ENCODE measurements around the gene FIGNL2.
"Not testable (repeated sequence)": the region's sequence is repeated elsewhere in the genome, so short reads cannot be mapped to it uniquely, and the experiment has no call there.

FIGNL2 gene

DNA sequence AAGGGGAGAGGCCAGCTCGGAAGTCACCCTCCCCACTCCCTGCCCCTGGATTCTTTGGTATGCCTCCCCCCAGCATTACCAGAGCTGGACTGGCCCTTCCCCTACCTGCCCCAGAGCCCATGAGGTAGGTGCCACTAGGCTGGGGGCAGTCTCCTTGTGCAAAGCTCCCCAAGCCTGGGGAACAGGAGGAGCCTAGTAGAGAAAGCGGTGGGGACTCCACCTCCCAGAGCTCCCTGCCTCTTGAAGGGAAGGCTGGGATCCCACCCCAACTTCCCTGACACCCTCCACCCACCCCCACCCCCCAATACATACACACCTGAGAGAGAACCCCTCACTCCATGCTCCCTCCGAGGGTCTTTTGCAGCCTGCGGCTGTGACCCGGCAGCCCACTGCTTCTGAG is 30.4 kb downstream of the FIGNL2 start:
- no peak for DNase-seq (ENCODE audit: low read depth, low spot score)

DNA sequence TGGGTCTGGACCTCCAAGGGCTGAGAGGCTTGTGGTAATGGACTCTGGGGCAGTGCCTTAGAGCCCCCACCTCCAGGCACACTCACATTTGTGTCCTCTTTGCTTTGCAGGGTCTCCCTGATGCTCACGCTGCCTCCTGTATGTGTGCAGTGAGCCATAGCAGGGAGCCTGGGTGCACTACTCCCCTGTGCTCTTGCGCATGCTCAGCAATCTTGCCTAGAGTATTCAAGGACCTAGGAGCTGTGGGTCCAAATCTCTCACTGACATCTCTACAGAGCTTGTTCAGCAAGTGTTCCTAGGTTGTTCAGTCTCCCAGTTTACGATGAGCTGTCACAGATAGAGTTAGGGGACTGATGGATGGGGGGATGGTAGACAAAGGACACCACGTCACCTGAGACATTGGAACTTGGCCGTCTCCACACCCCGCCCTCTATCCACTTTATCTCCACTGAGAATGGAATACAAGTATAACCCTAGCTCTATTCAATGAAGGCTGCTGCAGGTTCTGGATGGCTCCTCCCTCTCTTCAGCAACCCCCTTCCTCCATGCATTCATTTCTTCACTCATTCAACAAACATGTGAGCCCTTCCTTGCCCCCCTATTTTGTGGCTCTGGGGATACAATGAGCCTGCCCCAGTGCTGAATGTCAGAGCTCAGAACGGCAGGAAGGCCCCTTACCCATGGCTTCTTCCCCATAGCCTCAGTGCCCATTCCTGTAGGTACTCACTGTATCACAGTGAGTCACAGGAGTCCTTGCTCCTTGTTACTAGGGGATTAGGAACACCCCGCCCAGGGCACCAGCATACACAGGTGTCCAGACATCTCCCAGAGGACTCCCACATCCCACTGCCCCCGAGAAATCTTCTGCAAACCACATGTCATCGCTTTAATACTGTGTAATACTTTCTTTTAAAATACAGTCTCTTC is 31.2 kb downstream of the FIGNL2 start:
- DNase-seq (ENCODE audit: low read depth, low spot score) = no peak

DNA sequence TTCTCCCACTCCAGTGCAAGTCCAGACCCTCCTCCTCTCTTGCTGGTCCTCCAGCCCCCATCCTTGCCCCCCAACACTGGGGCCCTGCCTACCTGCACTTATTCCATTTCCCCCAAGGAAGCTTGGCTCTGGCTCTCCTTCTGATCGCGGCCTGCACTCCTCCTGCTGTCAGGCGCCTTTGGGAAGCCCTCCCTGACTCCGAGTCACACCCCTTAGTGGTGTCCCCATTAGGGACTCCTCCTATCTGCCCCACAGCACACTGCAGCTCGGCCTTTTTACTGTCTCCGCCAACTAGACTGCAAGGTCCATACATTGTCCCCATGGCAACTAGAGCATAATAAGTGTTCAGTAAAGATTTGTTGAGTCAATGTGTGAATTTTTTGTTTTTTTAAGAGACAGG is 32.9 kb downstream of the FIGNL2 start:
- no peak for DNase-seq (ENCODE audit: low read depth, low spot score)

DNA sequence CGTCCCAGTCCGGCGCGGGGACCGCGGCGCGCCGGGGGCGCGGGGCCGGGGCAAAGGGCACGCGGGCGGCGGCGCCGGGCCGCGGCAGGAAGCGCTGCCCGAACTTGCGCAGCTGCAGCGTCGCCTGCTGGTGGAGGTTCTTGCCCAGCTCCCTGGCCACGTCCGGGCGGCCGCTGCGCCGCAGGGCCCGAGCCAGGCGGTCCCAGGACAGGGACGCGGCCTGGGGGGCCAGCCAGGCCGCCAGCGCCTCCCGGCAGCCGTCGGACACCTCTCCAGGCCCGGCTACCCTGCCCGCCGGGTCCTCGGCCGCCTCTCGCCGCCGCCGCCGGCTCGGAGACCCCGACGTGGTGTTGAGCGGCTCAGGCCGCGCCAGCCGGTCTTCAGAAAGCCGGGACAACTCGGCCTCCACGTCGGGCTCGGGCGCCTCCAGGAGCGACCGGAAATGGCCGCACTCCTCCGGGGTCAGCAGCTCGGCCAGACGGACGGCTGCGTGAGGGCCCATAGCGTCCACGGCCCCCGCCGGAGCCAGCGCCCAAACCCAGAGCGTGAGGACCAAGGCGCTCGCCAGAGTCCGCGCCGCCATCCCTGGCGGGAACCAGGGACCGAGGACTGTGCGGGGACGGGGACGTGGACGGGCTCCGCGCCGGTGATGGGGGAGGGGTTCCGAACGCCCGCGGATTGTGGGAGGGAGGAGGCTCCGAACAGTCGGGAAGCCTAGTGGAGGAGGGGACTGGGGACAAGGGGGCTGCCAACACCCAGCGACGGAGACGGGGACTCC is 34.0 kb downstream of the FIGNL2 start:
- DNase-seq (ENCODE audit: low read depth, low spot score) = peak; percentile 91

DNA sequence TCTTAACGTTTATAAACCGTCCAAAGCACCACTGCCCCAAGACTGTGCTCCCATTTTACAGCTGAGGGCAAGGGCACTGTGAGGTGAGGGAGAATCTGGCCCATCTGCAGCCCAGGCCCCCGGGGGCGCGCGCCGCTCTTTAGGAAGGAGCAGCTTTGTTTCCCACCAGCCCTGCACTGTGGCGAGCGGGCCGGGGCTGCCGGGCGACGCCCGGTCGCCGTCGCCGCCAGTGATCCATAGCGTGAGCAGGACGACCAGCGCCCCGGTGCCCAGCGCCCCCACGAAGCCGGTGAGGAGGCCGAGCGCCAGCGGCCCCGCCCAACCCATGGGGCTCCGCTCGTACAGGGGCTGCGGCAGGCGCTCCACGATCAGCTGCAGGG is 34.6 kb downstream of the FIGNL2 start:
- no peak for DNase-seq (ENCODE audit: low read depth, low spot score)

DNA sequence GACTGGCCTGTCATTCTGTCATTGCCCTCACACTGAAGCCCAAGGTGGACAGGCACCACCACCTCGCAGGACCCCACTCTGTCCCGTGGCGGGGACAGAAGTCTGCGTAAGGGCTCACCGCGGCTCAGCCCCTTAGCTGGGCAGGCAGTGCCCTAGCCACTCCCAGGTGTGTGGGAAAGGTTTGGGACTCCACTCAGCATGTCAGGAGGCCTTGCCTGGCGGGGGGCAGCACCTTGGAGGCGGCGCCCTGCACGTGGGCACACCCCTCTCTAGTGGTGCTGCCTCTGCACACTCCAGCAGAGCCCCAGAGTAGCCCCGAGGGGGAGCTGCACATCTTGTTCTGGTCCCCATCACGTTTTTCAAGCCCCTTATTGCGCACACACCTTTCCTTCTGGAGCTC is 35.6 kb downstream of the FIGNL2 start:
- no peak for DNase-seq (ENCODE audit: low read depth, low spot score)

DNA sequence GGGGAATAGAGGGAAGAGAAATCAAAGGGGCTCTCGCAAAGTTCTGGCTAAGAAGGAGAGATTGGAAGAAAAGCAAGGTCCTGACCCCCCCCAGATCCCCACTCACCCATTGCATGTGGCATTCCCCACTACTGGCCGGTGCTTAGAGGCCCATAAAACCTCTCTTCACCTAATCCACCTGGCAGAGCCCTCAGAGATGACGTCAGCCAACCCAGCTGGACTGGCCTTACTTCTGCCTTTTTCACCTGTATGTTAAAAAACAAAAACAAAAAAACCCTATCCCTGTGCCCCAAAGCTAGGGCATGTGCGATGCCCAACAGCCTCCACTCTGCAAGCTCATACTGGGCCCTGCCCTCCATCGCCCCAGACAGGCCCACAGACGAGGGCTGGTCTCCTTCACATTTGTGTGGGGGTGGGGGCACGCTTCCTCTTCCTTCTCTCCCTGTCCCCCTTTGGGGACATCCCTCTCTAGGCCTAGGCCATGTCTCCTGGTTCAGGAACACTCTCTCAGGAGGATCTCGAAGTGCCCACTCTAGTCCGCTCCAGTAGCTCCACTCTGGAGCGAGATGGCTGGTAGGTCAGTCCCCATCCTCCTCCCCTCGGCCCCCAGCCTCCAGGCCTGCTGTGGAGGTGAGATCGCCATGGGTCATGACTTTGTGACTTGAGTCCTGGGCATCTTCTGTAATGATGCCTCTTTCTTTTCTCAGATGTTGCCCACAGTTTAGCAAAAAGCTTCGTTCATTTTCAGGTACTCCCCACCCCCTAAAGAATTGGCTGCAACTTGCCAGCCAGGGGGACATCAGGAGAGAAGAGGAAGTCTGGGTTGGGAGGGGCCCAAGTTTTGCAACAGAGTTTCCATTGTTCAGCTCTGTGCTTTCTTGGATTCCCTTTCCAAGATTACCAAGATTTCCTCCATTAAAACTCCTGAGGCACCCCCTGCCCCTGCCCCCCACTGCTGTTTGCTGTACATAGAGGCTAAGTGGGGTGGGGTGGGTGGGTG is 37.0 kb downstream of the FIGNL2 start:
- DNase-seq (ENCODE audit: low read depth, low spot score) = no peak

DNA sequence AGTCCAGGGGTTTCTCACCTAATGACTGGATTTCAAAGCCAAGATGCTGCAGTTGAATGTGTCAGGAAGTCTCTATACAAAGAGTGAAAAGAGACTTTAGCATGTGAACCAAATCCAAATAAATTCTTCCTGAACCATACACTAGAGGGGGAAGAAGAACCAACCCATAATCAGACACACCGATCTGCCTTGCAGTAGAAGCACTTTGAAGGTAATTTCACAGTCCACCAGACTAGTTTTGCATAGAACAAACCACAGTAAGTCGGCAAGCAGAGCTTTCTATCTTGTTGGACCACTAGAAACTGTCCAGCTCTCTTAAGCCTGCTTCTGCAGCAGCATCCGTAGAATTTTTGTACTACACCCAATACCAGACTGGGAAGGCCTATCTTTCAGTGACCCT is 39.3 kb downstream of the FIGNL2 start:
- DNase-seq (ENCODE audit: low read depth, low spot score) = no peak

DNA sequence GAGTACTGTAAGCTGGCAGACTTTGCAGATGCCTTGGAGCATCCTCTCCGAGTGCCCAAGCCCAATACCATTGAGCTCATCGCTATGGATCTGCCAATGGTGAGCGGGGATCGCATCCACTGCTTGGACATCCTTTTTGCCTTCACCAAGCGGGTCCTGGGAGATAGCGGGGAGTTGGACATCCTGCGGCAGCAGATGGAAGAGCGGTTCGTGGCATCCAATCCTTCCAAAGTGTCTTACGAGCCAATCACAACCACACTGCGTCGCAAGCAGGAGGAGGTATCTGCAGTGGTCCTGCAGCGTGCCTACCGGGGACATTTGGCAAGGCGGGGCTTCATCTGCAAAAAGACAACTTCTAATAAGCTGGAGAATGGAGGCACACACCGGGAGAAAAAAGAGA is 41.6 kb downstream of the FIGNL2 start:
- no peak for DNase-seq (ENCODE audit: low read depth, low spot score)

DNA sequence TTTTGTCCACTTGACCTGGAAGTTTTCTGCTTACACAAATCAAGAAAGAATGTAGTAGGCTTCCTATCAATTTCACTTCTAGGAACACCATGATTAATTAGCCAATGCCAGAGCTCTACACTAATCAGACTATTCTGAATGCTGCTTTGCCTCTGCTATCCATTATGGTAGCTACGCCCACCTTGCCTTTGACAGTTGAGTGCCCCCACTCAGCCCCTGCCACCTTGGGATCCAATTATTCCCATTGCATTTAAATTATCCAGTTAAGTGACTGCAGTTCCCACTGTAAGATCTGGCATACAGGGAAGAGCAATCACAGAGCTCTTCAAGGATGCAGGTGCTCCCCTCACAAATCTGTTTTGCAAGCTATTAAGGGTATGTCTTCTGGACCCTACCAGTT is 47.5 kb downstream of the FIGNL2 start:
- DNase-seq (ENCODE audit: low read depth, low spot score) = no peak

DNA sequence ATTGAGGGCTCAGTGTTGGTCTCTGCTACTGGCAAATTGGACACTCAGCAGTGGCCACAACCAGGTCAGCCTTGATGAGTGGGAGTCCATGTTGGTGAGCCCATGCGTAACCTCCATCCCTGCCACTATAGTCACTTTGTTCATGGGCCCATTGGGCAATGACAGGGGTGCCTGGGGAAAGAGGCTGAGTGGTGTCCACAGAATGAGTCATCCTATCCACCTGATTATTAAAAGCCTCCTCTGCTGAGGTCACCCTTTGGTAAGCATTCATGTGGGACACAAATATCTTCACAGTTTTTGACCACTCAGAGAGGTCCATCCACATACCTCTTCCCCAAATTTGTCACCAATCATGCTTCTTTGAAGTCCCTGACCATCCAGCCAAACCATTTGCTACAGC is 50.0 kb downstream of the FIGNL2 start:
- no peak for DNase-seq (ENCODE audit: low read depth, low spot score)

DNA sequence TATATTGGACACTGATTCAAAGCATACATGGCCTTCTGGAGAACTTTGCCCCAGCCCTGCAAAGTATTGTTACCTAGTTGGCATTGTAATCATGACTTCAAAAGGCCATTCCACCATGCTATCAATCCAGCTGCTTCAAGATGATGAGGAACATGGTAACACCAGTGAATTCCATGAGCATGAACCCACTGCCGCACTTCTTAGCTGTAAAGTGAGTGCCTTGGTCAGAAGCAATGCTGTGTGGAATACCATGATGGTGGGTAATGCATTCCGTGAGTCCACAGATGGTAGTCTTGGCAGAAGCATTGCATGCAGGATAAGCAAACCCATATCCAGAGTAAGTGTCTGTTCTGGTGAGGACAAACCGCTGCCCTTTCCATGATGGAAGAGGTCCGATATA is 50.5 kb downstream of the FIGNL2 start:
- not testable (repeated sequence) for DNase-seq (ENCODE audit: low read depth, low spot score)

DNA sequence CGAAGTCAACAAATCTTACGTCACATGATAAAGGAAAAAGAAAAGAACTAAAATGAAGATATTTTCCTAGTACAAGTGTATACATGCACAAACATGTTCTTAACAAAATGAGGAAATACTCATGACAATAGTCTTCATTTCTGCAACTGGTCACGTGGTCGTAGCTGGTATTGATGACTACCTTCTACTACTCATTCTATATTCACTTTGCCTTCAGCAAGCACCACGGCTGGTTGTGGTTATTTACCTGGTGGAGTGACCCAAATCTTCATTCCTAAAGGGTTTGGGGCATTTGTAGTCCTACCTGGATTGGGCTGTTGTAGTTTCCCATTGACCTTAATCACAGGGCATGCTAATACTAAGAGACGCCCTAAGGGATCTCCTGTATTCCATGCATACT is 51.2 kb downstream of the FIGNL2 start:
- DNase-seq (ENCODE audit: low read depth, low spot score) = no peak

DNA sequence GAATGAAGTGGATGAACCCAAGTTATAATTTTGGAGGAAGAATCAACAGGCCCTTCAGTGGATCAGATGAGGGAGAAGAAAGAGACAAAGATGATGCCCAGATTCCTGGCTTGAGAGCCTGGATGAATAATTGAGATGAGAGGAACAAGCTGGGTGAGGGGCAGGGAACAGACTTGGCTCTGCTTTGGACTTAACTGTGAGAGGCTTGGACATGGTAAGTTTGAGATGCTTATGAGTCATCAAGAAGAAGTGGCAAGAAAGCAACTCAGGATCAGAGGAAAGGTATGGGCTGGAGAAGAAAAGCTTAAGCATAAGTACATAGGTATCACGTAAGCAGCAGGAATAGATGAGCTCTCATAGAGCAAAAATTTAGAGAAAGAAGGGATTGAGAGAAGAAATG is 55.3 kb downstream of the FIGNL2 start:
- DNase-seq (ENCODE audit: low read depth, low spot score) = peak; percentile 44

DNA sequence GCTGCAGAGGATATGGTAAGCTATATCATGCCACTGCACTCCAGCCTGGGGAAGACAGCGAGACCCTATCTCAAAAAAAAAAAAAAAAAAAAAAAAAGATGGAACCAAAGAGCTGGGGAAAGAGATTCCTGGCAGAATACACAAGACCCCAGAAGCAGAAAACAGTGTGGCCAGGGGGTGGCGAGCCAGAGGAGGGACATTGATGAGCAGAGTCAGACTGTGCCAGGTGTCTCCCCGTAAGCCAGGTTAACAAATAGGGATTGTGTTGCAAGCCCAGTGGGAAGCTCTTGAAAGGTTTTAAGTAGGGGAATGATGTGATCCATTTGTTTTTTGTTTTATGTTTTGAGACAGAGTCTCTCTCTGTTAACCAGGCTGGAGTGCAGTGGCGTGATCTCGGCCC is 56.1 kb downstream of the FIGNL2 start:
- DNase-seq (ENCODE audit: low read depth, low spot score) = no peak

DNA sequence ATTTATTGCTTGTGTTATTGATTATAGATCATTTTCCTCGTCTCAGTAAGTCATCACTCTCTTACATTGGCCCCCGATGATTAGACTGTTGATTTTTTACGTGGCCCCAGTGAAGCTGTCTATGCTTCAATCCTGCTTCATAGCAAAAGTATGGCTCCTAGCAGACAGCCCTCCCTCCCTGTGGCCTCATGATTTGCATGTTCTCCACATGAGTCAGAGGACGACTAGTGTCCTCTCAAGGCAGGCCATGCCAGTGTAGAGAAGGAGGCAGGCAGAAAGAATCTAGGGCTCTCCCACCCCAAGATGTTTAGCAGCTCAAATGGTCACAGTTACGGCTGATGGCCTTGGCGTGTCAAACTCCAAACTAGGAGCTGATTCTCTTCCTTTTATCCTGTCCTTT is 59.6 kb downstream of the FIGNL2 start:
- peak; percentile 83 for DNase-seq (ENCODE audit: low read depth, low spot score)

DNA sequence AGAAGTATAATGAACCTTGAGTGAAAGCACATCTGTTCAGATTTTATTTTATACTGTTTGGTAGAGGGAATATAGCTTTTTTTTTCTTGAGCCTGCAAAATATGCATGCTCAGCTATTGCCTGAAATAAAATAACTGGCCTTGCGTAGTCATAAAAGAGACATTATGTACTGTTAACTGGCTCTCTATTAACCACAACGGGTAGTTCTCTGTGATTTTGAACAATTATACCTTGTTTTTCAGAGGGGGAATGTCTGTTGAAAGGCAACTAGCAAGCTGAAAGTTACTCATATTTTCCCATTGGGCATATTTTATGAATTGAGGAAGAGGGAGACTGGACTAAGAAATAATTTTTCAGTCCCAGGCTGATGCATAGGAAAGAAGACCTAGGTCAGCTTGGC is 62.6 kb downstream of the FIGNL2 start:
- DNase-seq (ENCODE audit: low read depth, low spot score) = no peak

DNA sequence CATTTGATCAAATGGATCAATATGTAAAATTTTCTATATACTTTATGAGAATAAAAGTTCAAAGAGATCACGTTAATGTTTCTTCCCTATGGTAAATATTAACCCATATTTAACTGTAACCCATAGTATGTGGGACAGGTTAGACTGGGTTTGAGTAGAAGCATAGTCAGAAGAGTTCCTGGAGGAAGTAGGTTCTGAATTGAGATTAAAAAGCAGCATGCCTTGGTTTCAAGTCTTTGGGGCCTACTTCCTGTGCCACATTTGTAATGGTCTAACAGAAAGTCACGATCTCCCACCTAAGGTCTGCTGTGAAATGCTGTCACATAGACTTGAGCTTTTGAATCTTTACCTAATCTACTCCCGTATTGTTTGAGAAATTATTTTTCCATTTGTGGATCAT is 63.8 kb downstream of the FIGNL2 start:
- DNase-seq (ENCODE audit: low read depth, low spot score) = no peak

DNA sequence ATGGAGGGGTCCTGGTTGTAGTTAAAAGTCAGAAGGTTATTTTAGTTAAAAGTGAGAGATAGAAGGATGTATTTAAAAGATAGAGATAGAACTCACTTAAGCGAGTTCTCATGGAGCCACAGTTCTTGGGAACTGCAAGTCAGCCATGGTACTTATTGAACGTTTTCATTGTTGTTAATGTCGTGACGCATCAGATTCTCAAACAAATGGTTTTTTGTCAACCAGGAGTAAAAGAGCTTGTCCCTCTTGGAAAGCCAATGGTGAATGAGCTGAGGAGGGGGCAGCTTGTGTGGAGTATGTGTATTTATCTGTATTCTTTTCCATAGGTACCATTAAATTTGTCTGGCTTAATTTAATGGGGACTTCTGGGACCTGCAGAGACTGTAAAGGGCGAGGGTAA is 68.6 kb downstream of the FIGNL2 start:
- no peak for DNase-seq (ENCODE audit: low read depth, low spot score)

DNA sequence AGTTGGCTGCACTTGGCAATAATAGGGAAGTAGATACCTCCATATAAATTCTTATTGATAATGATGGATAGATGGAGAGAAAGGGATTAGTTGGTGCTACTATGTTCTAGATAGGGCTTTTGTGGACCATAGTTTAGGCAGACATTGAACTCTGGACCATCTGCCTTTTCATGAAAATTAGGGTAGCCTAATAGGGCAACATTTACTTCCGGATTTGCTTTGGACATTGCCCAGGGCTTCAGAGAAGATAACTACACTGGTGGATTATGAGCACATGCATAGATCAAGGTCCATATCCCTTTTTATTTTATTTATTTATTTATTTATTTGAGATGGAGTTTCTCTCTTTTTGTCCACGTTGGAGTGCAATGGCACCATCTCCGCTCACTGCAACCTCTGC is 70.5 kb downstream of the FIGNL2 start:
- DNase-seq (ENCODE audit: low read depth, low spot score) = no peak

DNA sequence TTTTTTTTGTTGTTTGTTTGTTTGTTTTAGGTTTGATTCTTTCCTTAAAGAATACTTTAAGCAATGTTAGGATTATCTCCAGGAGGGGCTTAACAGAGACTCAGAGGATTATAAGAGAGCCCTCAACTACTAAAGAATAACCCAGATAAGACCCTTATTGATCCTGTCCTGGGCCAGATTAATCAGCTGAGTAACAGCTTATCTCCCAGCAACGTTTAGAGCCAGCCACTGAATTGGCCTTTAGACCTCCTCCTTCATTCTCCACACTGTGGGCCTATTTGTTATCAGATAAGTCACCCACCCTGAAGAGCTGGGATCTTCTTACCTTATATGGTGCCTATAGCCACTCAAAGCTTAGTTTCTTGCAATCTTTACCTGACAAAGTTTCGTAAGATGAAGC is 71.1 kb downstream of the FIGNL2 start:
- DNase-seq (ENCODE audit: low read depth, low spot score) = no peak

DNA sequence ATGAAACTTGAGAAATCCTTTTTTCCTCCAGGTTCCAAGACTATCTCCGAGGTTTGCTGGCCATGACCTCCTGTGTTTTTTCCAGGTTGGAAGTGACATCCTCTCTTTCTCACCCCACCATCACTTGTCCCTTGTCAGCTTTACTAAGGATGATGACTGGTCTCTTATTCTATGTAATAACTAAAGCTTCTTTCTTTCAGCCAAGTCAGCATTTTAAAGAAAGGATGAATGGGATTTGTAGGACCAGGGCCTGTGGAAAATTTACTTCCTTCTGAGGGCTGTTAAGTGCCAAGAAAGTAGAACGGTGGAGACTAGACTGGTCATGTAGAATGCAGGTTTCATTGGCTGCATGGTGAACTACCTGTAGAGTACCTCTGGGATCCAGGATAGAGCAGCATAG is 73.6 kb downstream of the FIGNL2 start:
- DNase-seq (ENCODE audit: low read depth, low spot score) = no peak
